ENCODE measurements around the gene OR2V2. TPM values are rescaled to one million over a fixed set of nuclear protein-coding genes. Genes with fewer than 3 reads are reported as not detected.
"Not testable (repeated sequence)": the region's sequence is repeated elsewhere in the genome, so short reads cannot be mapped to it uniquely, and the experiment has no call there.

Gene OR2V2
- total RNA-seq: not detected in 2 replicates

GRCh38 chr5:181146927-181147636 is at the start of gene OR2V2:
OR2V2 (plus strand) TSS chr5:181147586; CDS start chr5:181154943, 7,357 bp downstream.
- intact Hi-C loops (cut with micrococcal nuclease); H3K9me3 Mint-ChIP-seq; H3K4me1 Mint-ChIP-seq; H3K36me3 Mint-ChIP-seq (ENCODE audit: low read depth); DNase-seq; H3K4me3 Mint-ChIP-seq; H3K27ac Mint-ChIP-seq: not testable (repeated sequence)
- peaks cover 10% of the 10 kb centered on the region for H3K27me3 Mint-ChIP-seq

GRCh38 chr5:181097759-181098491 is 49.5 kb upstream of the OR2V2 start:
- H3K27me3 Mint-ChIP-seq: peaks cover 19% of the 10 kb centered on the region
- H3K9me3 Mint-ChIP-seq; H3K36me3 Mint-ChIP-seq (ENCODE audit: low read depth); H3K4me3 Mint-ChIP-seq; H3K27ac Mint-ChIP-seq; H3K4me1 Mint-ChIP-seq; intact Hi-C loops (cut with micrococcal nuclease): not testable (repeated sequence)
- DNase-seq: peak; percentile 43

GRCh38 chr5:181098762-181099601 is 48.4 kb upstream of the OR2V2 start:
- H3K4me1 Mint-ChIP-seq: peaks cover 1% of the 10 kb centered on the region

GRCh38 chr5:181099602-181100086 is 47.7 kb upstream of the OR2V2 start:
- no peak overlapping the region for H3K4me3 Mint-ChIP-seq
- H3K27me3 Mint-ChIP-seq: peaks cover 29% of the 10 kb centered on the region
- H3K4me1 Mint-ChIP-seq: peaks cover 4% of the 10 kb centered on the region
- H3K9me3 Mint-ChIP-seq: no peaks in the 10 kb centered on the region
- H3K36me3 Mint-ChIP-seq (ENCODE audit: low read depth): peaks cover 2% of the 10 kb centered on the region
- intact Hi-C loops (cut with micrococcal nuclease): loop anchor here (10.0 kb wide), 1 partner anchor 65 kb away; no protein-coding TSS in a partner anchor
- no peak overlapping the region for H3K27ac Mint-ChIP-seq
- peak; percentile 50 for DNase-seq

More at GRCh38 chr5:181098762-181099601, 48.4 kb upstream of the OR2V2 start:
- no peak overlapping the region for H3K27ac Mint-ChIP-seq
- intact Hi-C loops (cut with micrococcal nuclease): no loop called here
- H3K27me3 Mint-ChIP-seq: peaks cover 22% of the 10 kb centered on the region
- DNase-seq: peak; percentile 49
- no peaks in the 10 kb centered on the region for H3K36me3 Mint-ChIP-seq (ENCODE audit: low read depth)
- H3K9me3 Mint-ChIP-seq: no peaks in the 10 kb centered on the region
- H3K4me3 Mint-ChIP-seq: no peak overlapping the region

- Mint-ChIP-seq H3K27me3 (peaks cover 31% of the 10 kb centered on the region), H3K4me1 (peaks cover 4% of the 10 kb centered on the region), H3K4me3 (no peak overlapping the region), H3K9me3 (no peaks in the 10 kb centered on the region), H3K27ac (no peak overlapping the region), H3K36me3 (ENCODE audit: low read depth) (peaks cover 2% of the 10 kb centered on the region)
- DNase-seq: peak; percentile 57
- intact Hi-C loops (cut with micrococcal nuclease): loop anchor here (10.0 kb wide), 1 partner anchor 65 kb away; no protein-coding TSS in a partner anchor
Measured at GRCh38 chr5:181100121-181100875, 47.1 kb upstream of the OR2V2 start.

GRCh38 chr5:181101030-181101641 is 46.2 kb upstream of the OR2V2 start:
- not testable (repeated sequence) for H3K27ac Mint-ChIP-seq; H3K36me3 Mint-ChIP-seq (ENCODE audit: low read depth); H3K9me3 Mint-ChIP-seq; H3K4me3 Mint-ChIP-seq; H3K4me1 Mint-ChIP-seq
- DNase-seq: peak; percentile 17
- peaks cover 36% of the 10 kb centered on the region for H3K27me3 Mint-ChIP-seq
- intact Hi-C loops (cut with micrococcal nuclease): loop anchor here (10.0 kb wide), 1 partner anchor 64 kb away; no protein-coding TSS in a partner anchor

GRCh38 chr5:181101930-181102674 is 45.3 kb upstream of the OR2V2 start:
- not testable (repeated sequence) for DNase-seq; H3K27ac Mint-ChIP-seq; H3K9me3 Mint-ChIP-seq; H3K36me3 Mint-ChIP-seq (ENCODE audit: low read depth); H3K4me1 Mint-ChIP-seq; H3K4me3 Mint-ChIP-seq
- H3K27me3 Mint-ChIP-seq: peaks cover 38% of the 10 kb centered on the region
- intact Hi-C loops (cut with micrococcal nuclease): loop anchor here (10.0 kb wide), 1 partner anchor 63 kb away; no protein-coding TSS in a partner anchor

- not testable (repeated sequence) for H3K27ac Mint-ChIP-seq; H3K4me1 Mint-ChIP-seq; DNase-seq; H3K36me3 Mint-ChIP-seq (ENCODE audit: low read depth); H3K9me3 Mint-ChIP-seq
- Mint-ChIP-seq H3K4me3 (peak overlapping the region; percentile 36), H3K27me3 (peaks cover 32% of the 10 kb centered on the region)
- intact Hi-C loops (cut with micrococcal nuclease): loop anchor here (10.0 kb wide), 1 partner anchor 61 kb away; no protein-coding TSS in a partner anchor
Measured at GRCh38 chr5:181104259-181104568, 43.2 kb upstream of the OR2V2 start.

GRCh38 chr5:181104606-181105390 is 42.6 kb upstream of the OR2V2 start:
- peaks cover 26% of the 10 kb centered on the region for H3K27me3 Mint-ChIP-seq
- intact Hi-C loops (cut with micrococcal nuclease): loop anchor here (10.0 kb wide), 1 partner anchor 60 kb away; no protein-coding TSS in a partner anchor
- not testable (repeated sequence) for H3K4me1 Mint-ChIP-seq; H3K27ac Mint-ChIP-seq; H3K36me3 Mint-ChIP-seq (ENCODE audit: low read depth); DNase-seq; H3K9me3 Mint-ChIP-seq; H3K4me3 Mint-ChIP-seq

GRCh38 chr5:181105391-181106025 is 41.9 kb upstream of the OR2V2 start:
- intact Hi-C loops (cut with micrococcal nuclease): loop anchor here (10.0 kb wide), 1 partner anchor 59 kb away; no protein-coding TSS in a partner anchor
- peaks cover 20% of the 10 kb centered on the region for H3K27me3 Mint-ChIP-seq
- no peak for DNase-seq

GRCh38 chr5:181107699-181108098 is 39.7 kb upstream of the OR2V2 start:
- H3K9me3 Mint-ChIP-seq: no peaks in the 10 kb centered on the region
- no peak for DNase-seq
- peaks cover 24% of the 10 kb centered on the region for H3K27me3 Mint-ChIP-seq
- H3K27ac Mint-ChIP-seq: no peak overlapping the region
- peaks cover 2% of the 10 kb centered on the region for H3K36me3 Mint-ChIP-seq (ENCODE audit: low read depth)
- H3K4me1 Mint-ChIP-seq: peaks cover 2% of the 10 kb centered on the region
- intact Hi-C loops (cut with micrococcal nuclease): loop anchor here (10.0 kb wide), 1 partner anchor 57 kb away; no protein-coding TSS in a partner anchor
- no peak overlapping the region for H3K4me3 Mint-ChIP-seq

More at GRCh38 chr5:181105391-181106025, 41.9 kb upstream of the OR2V2 start:
- Mint-ChIP-seq H3K9me3 (no peaks in the 10 kb centered on the region), H3K4me3 (no peak overlapping the region), H3K36me3 (ENCODE audit: low read depth) (peaks cover 2% of the 10 kb centered on the region), H3K4me1 (peaks cover 2% of the 10 kb centered on the region), H3K27ac (no peak overlapping the region)
